NCI-H2171 treated with DMSO at 0.1 percent for 48 hours (cell line): Measurements from ENCODE around the gene DIP2C.
"Not testable (repeated sequence)": the region's sequence is repeated elsewhere in the genome, so short reads cannot be mapped to it uniquely, and the experiment has no call there.

Experiments used
- DNase-seq: peaks from one replicate; lab custom pipeline; 2025; lab: John Stamatoyannopoulos, UW

DIP2C gene

DNA sequence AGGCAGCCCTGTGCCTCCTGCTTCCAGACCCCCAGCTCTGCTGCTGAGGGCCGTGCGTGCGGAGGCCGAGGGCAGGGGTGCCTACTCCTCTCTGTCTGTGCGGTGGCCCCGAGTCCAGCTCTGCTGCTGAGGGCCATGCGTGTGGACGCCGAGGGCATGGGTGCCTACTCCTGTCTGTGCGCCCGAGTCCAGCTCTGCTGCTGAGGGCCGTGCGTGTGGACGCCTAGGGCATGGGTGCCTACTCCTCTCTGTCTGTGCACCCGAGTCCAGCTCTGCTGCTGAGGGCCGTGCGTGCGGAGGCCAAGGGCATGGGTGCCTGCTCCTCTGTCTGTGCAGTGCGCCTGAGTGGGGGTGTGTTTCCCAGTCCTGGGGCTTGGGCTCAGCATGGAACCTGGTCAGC lies 411.5 kb downstream of the DIP2C start:
- DNase-seq: no peak

- DNase-seq: no peak
Measured at GRCh38 chr10:275680-276079, 413.8 kb downstream of the DIP2C start.

- no peak for DNase-seq
Measured at GRCh38 chr10:274866-275265, 414.6 kb downstream of the DIP2C start.

DNA sequence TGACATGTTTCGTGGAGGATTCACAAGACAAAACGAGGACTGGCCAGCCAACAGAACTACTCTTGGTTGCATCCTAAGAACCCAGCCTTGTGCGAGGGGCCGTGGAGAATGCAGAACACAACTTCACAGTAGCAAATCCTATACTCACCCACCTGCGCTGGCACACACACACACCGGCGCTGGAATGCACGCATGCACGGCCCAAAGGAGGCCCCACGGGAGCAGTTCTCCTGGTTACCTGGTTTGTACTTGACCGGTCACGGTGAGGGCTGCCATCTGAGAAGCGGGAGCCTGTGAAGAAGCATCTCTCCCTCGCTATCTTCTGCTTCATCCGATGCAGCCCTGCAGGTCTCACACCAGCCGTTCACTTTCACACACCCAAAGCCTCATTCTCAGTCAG lies 416.4 kb downstream of the DIP2C start:
- DNase-seq: no peak

DNA sequence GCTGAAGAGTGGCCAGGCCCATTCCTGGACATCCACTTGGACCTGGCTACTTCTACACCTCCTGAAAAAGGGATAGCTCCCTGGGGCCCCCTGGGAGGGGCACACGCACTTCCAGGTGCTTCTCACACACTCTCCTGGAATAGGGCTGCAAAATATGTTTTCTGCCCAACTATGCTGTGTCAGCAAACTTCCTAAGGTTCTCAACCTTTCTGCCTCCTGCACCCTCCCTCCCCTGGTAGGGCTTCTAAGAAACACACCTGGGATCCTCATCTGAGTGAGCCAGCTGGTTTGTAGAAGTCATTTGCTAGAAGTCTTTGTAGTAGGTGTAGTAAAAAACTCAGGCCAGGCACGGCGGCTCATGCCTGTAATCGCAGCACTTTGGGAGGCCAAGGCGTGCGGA lies 417.7 kb downstream of the DIP2C start:
- DNase-seq: no peak

DNA sequence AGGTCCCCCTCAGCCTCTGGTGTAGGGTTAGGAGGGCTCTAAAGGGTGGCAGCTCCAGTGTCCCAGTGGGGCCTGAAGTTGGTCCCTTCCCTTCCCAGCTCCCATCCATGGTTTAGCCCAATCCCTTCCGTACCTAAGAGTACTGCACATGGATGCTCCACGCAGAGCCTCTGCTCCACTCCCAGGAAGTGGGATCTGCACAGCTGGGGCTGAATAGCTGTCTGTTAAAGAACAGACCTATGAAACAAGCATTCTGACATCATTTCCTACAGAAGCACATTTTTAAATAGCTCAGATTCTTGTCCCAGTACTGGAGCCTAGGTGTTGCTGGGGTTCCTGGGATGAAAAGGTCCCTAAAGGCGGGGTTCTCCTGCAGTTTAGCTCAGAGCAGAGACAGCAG lies 418.3 kb downstream of the DIP2C start:
- no peak for DNase-seq

- no peak for DNase-seq
Measured at GRCh38 chr10:269440-270074, 419.9 kb downstream of the DIP2C start.

- no peak for DNase-seq
Measured at GRCh38 chr10:267705-268104, 421.8 kb downstream of the DIP2C start.

- no peak for DNase-seq
Measured at GRCh38 chr10:266974-267425, 422.5 kb downstream of the DIP2C start.

DNA sequence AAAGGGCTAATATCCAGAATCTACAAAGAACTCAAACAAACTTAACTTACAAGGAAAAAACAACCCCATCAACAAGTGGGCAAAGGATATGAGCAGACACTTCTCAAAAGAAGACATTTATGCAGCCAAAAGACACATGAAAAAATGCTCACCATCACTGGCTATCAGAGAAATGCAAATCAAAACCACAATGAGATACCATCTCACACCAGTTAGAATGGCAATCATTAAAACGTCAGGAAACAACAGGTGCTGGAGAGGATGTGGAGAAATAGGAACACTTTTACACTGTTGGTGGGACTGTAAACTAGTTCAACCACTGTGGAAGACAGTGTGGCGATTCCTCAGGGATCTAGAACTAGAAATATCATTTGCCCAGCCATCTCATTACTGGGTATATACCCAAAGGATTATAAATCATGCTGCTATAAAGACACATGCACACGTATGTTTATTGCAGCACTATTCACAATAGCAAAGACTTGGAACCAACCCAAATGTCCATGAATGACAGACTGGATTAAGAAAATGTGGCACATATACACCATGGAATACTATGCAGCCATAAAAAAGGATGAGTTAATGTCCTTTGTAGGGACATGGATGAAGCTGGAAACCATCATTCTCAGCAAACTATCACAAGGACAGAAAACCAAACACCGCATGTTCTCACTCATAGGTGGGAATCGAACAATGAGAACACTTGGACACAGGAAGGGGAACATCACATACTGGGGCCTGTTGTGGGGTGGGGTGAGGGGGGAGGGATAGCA lies 423.5 kb downstream of the DIP2C start:
- DNase-seq: not testable (repeated sequence)

GRCh38 chr10:265074-265440 lies 424.4 kb downstream of the DIP2C start:
- DNase-seq: not testable (repeated sequence)

- DNase-seq: not testable (repeated sequence)
Measured at GRCh38 chr10:264160-265073, 425.1 kb downstream of the DIP2C start.

DNA sequence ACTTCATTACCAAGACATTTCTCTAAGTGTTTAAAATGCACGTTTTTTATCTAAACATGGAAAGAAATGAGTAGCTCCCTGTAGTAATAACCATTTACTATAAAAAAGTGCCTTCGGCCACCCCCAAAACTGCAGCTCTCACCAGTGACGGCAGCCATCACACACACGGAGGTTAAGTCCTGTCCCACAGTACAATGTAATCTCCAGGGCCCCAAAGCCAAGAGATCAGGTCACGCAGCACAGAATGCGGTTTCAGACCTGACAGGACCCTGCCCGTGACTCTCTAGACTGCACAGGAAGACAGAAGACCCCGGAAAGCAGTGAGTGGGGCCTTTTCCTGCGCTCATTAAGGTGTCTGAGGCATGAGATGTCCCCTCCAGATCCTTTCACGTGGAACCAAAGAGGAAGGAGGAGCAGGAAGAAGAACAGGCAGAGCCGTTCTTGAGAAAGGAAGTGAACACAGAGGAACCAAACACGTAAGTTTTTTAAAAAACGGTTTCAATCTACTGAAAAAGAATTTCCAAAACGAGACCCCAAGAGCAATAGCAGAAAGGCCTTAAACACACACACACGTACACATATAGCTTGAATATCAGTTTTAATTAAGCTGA lies 428.5 kb downstream of the DIP2C start:
- no peak for DNase-seq

DNA sequence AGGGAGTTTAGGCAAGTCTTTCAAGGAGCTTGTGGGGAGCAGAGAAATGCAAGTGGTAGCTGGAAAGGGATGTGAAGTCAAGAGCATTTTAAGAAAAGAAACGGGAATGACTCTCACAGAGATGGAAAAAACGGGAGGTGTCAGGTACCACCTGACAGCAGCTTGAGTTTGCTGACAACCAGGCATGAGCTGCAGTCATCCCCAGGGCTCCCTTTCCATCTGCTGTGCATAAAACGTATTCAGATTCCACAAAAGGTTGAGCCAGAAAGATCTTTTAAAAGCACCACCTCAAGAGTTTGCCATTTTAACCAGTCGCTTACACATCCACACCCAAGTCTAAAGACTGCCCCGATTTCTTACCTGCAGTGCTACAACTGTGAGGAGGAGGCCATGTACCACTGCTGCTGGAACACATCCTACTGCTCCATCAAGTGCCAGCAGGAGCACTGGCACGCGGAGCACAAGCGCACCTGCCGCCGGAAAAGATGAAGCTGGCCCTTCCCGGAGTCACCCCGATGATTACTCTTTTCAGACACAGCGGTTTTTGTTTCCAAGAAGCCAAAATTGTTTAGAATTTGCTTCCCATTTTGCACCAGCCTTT lies 437.4 kb downstream of the DIP2C start:
- DNase-seq: peak; percentile 32

DNA sequence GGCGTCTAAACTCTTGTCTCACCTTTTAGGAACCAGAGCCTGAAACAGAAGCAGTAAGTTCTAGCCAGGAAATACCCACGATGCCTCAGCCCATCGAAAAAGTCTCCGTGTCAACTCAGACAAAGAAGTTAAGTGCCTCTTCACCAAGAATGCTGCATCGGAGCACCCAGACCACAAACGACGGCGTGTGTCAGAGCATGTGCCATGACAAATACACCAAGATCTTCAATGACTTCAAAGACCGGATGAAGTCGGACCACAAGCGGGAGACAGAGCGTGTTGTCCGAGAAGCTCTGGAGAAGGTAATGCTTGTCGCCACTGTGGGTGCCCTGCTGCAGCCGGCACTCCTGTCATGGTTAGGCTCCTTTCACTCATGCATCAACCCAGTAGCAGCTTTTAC lies 441.2 kb downstream of the DIP2C start:
- no peak for DNase-seq

DNA sequence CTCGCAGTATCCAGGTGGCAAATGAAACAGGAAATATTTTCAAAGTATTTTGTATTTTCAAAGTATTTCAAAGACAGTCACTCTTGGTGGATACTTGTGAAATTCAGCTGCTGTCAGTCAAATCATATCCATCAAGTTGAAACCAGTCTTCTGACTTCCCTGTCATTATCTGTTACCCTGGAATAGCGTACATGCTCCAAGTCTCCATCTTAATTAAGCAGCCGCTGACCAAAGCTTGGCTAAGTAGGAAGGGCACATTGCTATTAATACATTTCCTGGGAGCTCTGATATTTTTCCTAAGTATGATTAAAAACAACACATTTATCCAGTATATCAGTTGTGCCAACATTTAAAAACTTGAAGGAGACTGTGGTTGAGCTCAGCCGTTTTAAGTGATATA lies 442.0 kb downstream of the DIP2C start:
- DNase-seq: no peak

- no peak for DNase-seq
Measured at GRCh38 chr10:246431-246830, 443.0 kb downstream of the DIP2C start.

- no peak for DNase-seq
Measured at GRCh38 chr10:244227-244626, 445.2 kb downstream of the DIP2C start.

DNA sequence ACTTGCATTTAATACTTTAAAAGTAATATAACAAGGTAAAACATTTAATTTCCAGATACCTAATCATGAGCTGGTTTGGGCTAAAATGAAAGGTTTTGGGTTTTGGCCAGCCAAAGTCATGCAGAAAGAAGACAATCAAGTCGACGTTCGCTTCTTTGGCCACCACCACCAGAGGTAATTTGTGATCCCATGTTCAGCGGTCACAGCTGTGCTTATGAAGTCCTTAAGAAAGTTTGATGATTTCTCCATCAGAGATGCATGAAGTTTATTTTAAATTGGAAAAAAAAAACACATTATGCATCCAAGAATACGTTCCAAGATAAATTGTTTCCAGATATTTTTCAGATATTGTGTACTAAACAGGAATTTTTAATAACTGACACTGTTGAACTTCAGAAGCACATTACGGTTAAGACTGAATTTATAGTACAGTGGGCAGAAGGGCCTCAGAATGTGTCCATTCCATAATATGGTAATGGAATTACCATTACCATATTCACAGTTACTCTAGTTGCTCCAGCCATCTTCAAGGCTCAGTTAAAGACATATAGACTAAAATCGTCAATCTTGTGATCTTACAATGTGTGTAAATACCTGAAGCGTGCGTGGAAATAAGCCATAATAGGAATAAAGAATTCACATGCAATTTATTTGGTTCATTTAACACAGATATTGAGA lies 447.4 kb downstream of the DIP2C start:
- DNase-seq: no peak

GRCh38 chr10:241451-241850 lies 448.0 kb downstream of the DIP2C start:
- DNase-seq: no peak

- DNase-seq: no peak
Measured at GRCh38 chr10:239109-239508, 450.4 kb downstream of the DIP2C start.
